ENCODE data around the gene PXYLP1. TPM values are rescaled to one million over a fixed set of nuclear protein-coding genes. Genes with fewer than 3 reads are reported as not detected.

Gene PXYLP1, protein sequence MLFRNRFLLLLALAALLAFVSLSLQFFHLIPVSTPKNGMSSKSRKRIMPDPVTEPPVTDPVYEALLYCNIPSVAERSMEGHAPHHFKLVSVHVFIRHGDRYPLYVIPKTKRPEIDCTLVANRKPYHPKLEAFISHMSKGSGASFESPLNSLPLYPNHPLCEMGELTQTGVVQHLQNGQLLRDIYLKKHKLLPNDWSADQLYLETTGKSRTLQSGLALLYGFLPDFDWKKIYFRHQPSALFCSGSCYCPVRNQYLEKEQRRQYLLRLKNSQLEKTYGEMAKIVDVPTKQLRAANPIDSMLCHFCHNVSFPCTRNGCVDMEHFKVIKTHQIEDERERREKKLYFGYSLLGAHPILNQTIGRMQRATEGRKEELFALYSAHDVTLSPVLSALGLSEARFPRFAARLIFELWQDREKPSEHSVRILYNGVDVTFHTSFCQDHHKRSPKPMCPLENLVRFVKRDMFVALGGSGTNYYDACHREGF
- 22.2 and 26.1 TPM in 2 replicates for total RNA-seq (ENCODE audit: low replicate concordance)
- long read RNA-seq, transcript PXYLP1-201 (6 exons, 3,281 nt): major isoform, 9 of 21 reads
- long read RNA-seq, partial matches to known transcripts: 1 of 21 reads
- long read RNA-seq, other reads (novel, unspliced or antisense): 10 of 21 reads

DNA sequence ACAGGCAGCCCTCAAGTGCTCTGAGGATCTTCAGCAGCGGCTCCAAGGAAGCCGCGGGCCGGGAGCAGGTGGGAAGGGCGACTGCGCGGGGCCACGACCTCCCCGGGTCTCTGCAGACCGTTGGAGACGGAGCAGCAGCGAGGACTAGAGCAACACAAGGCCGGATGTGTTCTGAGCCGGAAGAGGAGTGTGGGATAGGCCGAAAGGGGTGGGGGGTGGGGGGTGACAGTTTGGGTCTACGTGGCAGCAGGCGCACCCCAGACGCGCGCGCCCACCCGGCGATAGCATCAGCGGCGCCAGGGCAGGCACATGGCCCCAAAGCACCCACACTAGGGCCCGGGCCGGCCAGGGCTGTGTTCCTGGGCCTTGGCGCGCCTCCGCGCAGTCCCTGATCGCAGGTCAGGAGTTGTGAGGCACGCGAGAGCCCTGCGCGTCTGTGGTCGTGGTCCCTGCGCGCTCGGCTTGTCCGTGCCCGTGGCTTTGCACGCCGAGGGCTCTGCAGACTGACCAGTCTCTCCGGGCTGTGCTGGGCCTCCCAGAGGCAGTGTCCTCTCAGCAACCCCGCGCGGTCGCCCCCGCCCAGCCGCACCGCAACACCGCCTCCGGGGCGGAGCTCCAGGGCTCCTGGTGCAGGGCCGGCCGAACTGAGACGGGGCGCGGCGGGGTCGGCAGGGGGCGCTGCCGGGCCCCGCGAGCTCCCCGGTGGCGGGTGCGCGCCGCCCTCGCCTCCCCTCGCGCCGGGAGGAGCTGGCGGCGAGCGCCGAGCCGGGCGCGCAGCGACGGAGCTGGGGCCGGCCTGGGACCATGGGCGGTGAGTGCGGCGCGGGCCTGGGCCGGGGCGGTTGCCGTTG lies at the start of gene PXYLP1:
TSS of gene PXYLP1 (plus strand) at position 725 of the 851 bp plus-strand sequence. CDS start 28,351 bp downstream, outside the sequence.
- TF ChIP-seq CTCF (conservative IDR thresholded peaks at IDR 0.05): peak; percentile 89
- Mint-ChIP-seq H3K36me3 (peaks cover 14% of the 10 kb centered on the region), H3K9me3 (no peaks in the 10 kb centered on the region), H3K4me1 (ENCODE audit: unreplicated experiment) (peaks cover 44% of the 10 kb centered on the region), H3K27ac (peak within 1 kb of the TSS; percentile 84), H3K27me3 (peaks cover 13% of the 10 kb centered on the region), H3K4me3 (peak within 1 kb of the TSS; percentile 91)
- DNase-seq (ENCODE audit: extremely low spot score, unreplicated experiment): peak; percentile 96

DNA sequence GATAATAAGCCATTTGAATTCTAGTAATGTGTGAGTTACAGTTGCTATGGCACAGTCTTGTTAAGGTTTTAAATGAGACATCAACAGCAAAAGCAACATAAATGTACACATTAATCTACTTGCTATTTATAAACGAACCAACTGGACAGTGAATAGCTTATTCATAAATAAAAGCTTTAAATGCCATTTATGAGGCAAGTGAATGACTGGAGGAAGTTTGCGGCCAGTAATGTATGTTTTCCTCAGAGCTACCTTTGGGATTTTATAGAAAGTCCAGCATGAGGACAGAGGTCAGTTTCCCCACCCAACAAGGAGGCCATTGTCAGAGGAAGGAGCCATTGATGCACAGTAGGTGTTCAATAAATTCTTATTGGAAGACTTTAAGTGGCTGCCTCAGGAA lies 48.0 kb upstream of the PXYLP1 start:
- TF ChIP-seq CTCF (conservative IDR thresholded peaks at IDR 0.05): no peak
- H3K36me3 Mint-ChIP-seq: no peaks in the 10 kb centered on the region
- H3K4me3 Mint-ChIP-seq: no peak overlapping the region
- DNase-seq (ENCODE audit: extremely low spot score, unreplicated experiment): no peak
- H3K27me3 Mint-ChIP-seq: no peaks in the 10 kb centered on the region
- H3K9me3 Mint-ChIP-seq: peaks cover 15% of the 10 kb centered on the region
- no peak overlapping the region for H3K27ac Mint-ChIP-seq
- H3K4me1 Mint-ChIP-seq (ENCODE audit: unreplicated experiment): no peaks in the 10 kb centered on the region

DNA sequence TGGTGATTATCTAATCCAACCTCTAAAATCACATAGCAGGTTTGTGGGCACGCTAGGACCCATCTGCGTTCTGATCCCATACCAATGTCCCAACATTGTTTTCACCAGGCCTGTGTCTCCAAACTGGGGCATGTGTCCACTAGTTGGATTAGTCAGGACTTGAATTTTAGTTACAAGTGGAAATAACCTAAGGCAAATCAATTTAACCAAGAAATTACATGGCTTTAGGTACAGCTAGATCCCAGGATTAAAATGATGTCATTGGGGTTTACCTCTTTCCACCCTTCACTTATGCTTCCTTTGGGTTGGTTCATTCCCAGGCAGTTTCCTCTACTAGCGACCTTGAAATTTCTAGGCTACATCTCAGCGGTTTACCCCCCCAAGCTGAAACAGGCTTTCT lies 47.2 kb upstream of the PXYLP1 start:
- DNase-seq (ENCODE audit: extremely low spot score, unreplicated experiment): no peak
- Mint-ChIP-seq H3K27me3 (no peaks in the 10 kb centered on the region), H3K9me3 (peaks cover 15% of the 10 kb centered on the region), H3K27ac (no peak overlapping the region), H3K4me3 (no peak overlapping the region), H3K36me3 (no peaks in the 10 kb centered on the region), H3K4me1 (ENCODE audit: unreplicated experiment) (no peaks in the 10 kb centered on the region)
- TF ChIP-seq CTCF (conservative IDR thresholded peaks at IDR 0.05): no peak

- peaks cover 4% of the 10 kb centered on the region for H3K27me3 Mint-ChIP-seq
- H3K4me1 Mint-ChIP-seq (ENCODE audit: unreplicated experiment): peaks cover 4% of the 10 kb centered on the region
- DNase-seq (ENCODE audit: extremely low spot score, unreplicated experiment): no peak
- H3K4me3 Mint-ChIP-seq: no peak overlapping the region
- no peaks in the 10 kb centered on the region for H3K36me3 Mint-ChIP-seq
- no peak for TF ChIP-seq CTCF (conservative IDR thresholded peaks at IDR 0.05)
- H3K9me3 Mint-ChIP-seq: no peaks in the 10 kb centered on the region
- no peak overlapping the region for H3K27ac Mint-ChIP-seq
Observed at GRCh38 chr3:141191097-141191749, 40.4 kb upstream of the PXYLP1 start.

DNA sequence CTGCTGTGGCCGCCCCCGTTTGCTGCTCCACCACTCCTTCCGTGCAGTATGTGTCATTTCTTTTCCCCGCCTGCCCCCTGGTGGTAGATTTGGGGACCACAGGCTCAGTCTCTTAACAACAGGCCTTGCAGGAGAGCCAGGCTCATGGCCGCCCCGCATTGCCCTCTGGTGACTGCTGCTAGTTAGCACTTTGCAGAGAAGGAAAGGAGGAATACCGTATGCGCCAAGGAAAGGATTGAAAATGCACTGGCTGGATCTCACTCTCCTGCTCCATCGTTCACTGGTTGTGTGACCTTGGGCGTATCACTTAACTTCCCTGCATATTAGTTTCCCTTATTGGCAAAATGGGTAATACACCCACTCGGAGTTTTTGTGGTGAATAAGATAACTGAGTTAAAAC lies 39.3 kb upstream of the PXYLP1 start:
- H3K4me1 Mint-ChIP-seq (ENCODE audit: unreplicated experiment): peaks cover 4% of the 10 kb centered on the region
- peaks cover 4% of the 10 kb centered on the region for H3K27me3 Mint-ChIP-seq
- no peak overlapping the region for H3K4me3 Mint-ChIP-seq

More for the DNA sequence above, 39.3 kb upstream of the PXYLP1 start:
- peak; percentile 98 for DNase-seq (ENCODE audit: extremely low spot score, unreplicated experiment)
- Mint-ChIP-seq H3K27ac (no peak overlapping the region), H3K36me3 (no peaks in the 10 kb centered on the region), H3K9me3 (no peaks in the 10 kb centered on the region)
- peak; percentile 100 for TF ChIP-seq CTCF (conservative IDR thresholded peaks at IDR 0.05)

All from type B pancreatic cell (in vitro differentiated cells).